ENCODE results near the gene TLE5.
"Not testable (repeated sequence)": the region's sequence is repeated elsewhere in the genome, so short reads cannot be mapped to it uniquely, and the experiment has no call there.

Gene TLE5

DNA sequence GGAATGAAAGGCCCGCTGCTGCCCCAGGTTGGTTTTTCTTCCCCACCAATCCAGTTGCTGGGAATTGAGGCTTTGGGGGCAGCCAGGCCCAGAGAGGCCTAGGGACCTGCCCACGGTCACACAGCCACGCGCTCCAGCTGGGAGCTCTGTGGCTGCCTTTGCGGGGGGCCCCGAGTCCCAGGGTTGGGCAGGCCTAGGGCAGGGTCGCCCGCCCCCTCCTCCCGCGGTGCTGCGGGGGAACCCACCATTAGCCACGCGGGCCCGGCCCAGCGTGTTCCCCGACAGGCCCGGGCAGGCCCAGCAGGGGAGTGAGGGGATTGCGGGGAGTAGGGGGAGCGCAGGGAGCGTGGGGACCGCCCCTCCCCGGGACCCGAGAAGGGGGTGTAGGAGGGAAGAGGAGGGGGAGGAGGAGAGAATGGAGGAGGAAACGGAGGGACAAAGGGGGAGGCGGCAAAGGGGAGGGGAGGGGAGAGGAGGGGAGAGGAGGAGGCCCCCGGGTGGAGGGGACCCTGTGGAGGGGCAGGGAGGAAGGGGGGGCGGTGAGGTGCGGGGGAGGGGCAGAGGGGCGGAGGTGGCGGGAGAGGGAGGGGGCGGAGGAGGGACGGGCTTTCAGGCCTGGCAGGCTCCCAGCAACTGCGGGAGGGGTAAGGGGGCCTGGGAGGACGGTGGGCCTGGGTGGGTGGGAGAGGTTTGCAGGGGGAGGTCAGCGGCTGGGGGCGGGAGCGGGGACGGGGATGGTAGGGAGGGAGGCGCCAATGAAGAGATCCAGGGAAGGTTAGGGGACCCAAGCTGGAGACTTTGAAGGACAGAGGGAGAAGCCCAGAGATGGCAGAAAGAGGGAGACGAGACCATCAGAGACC is 20.3 kb downstream of the TLE5 start:
- DNase-seq, result no peak

DNA sequence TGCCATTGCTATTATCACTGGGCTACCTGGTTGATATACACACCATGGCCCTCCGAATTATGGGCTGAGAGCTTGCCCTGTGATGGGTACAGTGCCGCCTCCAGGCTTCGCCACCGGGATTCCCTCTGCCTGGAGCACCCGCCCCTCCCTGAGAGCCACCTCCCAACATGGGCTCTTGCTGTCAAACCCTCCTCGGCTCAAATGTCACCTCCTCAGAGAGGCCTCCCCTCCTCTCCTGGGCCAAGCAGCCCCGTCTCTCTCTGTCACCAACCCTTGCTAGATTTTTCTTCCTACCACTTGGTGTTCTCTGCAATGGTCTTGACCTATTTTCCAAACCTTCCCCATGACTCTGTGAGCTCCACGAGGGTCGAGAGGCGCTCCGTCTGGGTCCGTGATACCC is 21.0 kb downstream of the TLE5 start:
- DNase-seq, result no peak

DNA sequence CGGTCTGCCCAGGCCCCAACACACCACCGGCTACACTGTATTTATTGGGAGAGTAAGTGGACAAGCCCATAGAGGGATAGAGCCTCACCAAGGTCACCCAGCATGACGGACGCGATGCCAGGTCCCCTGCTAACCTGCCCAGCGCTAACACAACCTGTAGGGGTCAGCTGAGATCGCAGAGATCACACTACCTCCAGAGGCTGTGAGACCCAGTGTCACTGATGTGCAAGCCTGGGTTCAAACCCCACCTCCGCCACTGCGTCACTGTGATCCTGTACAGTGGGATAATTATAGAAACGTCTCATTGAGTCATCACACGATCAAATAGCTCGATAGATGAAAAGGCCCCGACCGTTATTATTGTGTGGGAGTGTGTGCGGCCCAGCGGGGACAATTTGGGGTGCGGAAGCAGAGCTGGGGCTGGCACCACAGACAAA is 22.6 kb downstream of the TLE5 start:
- DNase-seq, result no peak

DNA sequence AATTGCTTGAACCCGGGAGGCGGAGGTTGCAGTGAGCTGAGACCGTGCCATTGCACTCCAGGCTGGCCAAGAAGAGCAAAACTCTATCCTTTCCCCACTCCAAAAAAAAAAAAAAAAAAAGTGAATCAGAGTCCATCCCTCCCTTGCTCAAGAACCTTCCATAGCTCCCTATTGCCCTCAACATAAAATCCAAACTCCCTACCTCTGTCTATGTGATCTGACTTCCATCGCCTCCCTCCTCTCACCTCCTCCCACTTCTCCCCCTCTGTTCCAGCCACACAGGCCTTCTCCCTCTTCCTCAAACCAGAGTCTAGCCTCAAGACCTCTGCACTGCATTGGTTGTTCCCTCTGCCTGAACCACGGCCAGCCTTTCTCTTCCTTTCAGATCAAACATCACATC is 23.2 kb downstream of the TLE5 start:
- DNase-seq, result no peak

DNA sequence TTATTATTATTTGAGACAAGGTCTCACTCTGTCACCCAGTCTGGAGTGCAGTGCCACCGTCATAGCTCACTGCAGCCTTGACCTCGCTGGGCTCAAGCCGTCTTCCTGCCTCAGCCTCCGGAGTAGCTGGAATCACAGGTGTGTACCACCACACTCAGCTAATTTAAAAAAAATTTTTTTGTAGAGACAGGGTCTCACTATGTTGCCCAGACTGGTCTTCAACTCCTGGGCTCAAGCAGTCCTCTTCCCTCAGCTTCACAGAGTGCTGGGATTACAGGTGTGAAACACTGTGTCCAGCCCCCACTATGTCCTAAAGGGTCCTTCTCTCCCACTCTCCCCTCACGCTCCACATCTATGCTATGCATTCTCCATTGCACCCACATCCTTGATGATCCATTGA is 24.1 kb downstream of the TLE5 start:
- no peak for DNase-seq

DNA sequence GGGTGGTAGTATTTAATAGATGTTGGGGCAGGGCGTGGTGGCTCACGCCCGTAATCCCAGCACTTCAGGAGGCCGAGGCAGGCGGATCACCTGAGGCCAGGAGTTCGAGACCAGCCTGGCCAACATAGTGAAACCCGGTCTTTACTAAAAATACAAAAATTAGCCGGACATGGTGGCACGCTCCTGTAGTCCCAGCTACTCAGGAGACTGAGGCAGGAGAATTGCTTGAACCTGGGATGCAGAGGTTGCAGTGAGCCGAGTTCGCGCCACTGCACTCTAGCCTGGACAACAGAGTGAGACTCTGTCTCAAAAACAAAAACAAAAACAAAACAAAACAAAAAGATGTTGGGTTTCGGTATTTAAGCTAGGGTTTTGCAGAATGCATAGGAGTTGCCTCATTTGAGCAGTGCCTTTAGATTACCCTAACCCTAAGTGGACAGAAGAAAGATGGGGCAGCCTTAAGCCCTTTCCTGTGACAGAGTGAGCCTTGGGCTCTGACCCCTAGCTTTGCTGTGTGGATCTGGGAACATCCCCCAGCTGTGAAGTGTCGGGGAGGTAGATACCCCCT is 25.2 kb downstream of the TLE5 start:
- DNase-seq, result not testable (repeated sequence)

DNA sequence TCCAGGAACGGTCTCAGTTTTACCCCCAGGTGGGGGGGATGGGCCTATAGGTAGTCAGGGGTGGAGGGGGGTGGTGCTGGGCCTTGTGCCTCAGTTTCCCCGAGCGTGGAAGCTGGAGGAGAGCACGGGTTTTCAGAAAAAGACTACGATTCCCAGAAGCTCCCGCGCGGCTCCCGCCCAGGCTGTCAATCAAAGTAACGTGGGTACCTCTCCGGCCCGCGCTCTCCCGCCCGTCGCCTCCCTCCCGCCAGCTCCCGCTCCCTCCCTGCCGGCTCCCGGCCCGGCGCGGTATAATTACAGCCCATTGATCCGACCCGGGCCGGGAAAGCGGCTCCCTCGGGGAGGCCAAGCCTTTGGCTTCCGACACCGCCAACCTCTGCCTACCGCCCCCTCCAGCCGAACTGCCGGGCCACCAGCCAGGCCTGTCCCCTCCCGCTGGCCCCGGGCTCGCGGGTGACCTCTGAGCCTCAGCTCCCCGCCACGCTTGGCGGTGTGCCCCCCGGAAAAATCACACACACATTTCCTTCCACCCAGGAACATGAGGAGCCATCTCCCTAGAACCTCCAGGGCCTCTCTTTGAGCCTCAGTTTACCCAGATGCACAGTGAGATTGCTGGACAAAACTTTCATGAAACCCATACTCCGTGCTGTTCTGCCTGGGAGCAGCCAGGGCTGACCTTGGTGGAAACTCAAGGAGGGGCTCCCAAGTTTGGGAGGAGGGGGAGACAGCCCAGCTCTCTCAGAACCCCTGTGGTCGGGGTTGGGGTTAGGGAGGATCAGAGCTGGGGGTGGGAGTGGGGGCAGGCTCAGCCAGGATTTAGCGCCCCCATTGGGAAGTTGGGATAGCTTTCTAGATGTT is 25.9 kb downstream of the TLE5 start:
- peak; percentile 96 for DNase-seq

DNA sequence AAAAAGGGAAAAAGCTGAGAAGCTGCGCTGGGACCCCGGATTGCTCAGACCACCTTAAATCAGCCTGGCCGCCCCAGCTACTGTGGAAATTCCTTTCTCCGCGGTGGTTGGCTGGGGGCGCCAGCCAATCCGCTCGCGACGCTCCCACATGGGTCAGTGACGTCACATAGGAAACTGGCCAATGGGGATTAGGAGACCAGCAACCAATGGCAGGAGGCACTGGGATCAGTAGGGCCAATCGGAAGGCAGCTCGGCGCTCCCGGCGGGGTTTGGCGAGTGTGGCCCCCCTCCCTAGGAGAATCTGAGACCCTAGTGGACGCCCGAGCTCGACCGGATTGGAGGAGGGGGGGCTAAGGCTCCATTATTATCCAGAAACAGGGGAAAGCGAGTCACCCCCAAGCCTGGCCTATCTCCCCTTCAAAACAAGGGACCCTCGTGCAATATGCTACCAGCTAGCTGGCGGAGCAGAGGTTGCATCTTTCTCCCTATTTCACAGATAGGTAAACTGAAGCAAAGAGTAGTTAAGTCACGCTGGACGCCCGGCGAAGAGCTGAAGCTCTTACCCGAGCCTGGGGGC is 26.7 kb downstream of the TLE5 start:
- peak; percentile 99 for DNase-seq

DNA sequence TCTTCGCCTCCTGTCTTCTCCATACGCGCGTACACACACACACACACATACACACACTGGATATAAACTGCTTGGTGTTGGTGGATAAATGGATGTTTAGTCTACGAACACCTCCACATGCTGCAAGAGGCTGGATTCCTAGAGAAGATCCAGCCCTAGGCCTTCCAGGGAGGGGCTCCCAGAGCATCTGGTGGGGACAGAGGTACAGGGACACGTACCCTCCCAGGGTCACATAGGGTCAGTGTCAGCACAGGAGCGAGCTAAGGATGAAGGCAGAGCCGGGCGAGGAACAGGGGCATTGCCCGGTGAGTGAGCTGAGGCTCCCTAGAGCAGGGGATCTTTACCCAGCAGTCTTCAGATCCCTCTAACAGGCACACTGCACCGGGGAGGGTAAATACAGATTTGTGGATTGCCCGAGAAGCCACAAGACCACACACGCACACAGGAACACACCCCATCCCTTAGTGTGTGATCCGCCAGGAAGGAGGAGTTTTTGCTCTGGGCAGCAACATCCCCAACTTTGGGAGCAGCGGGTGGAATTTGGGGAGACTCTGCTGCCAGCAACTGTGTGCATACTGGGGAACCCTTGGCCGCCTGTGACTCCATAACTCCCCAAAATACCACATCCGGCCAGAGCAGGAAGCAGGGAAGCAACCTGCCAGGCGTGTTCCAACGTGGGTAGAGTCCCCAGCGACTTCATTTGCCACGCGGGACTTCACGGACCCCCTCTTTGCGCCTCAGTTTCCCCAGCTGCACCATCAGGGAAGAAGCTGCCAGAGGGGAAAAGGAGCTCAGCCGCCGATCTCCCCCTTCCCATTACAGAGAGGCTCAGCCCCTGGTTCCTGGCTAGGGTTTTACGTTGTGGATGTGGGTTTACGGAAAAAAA is 27.4 kb downstream of the TLE5 start:
- peak; percentile 65 for DNase-seq

DNA sequence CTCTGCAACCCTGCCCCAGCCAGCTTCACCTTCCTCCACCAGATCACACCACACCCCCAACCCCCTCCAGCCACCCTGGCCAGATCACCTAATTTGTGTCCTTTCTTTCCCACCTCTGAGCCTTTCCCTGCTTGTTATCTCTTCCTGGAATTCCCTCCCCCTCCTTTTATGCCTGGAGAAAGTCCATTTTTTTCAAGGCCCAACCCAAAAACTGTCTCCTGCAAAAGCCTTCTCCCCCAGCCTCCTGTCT is 28.0 kb downstream of the TLE5 start:
- DNase-seq, result peak; percentile 67

DNA sequence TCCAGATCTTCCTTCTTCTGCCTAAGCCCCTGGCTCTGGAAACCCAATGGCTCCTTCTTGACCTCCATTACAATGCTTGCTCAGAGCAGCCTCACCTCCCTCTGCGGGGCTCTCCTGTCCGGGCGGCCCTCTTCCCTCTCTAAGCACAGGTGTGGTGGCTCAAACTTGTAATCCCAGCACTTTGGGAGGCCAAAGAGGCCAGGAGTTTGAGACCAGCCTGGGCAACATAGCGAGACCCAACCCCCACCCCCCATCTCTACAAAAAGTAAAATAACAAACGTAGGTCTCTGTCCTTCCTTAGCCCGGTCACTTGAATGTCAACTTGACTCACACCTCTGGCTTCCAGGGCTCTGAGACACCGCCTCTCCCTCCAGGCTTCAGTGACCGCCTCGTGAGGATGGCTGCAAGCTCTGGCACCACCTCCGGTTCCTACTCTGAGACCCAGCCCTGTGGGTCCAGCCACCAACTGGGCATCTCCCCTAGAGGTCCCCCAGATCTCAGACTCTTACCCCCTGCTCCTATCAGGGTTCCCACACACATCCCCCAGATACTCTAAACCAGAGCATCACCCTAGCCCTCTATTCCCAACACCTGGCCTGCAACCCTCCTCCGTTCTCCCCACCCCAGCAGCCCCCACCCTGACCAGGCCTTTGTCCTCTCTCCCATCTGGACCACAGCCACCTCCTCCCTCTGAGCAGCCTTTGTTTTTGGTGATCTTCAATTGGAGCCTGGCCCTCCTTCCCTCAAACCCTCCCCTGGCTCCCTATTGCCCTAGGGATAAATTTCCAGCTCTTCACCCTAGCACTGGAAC is 28.5 kb downstream of the TLE5 start:
- DNase-seq, result no peak

DNA sequence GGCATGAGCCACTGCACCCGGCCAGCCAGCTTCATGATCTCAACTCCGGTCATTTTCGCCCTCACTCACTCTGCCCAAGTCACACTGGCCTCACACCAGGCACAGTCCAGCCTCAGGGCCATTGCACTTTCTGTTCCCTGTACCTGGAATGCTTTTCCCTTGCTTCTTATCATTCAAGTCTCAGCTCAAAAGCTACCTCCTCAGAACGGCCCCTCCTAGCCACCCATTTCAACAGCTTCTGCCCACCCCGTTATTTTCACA is 30.8 kb downstream of the TLE5 start:
- no peak for DNase-seq

DNA sequence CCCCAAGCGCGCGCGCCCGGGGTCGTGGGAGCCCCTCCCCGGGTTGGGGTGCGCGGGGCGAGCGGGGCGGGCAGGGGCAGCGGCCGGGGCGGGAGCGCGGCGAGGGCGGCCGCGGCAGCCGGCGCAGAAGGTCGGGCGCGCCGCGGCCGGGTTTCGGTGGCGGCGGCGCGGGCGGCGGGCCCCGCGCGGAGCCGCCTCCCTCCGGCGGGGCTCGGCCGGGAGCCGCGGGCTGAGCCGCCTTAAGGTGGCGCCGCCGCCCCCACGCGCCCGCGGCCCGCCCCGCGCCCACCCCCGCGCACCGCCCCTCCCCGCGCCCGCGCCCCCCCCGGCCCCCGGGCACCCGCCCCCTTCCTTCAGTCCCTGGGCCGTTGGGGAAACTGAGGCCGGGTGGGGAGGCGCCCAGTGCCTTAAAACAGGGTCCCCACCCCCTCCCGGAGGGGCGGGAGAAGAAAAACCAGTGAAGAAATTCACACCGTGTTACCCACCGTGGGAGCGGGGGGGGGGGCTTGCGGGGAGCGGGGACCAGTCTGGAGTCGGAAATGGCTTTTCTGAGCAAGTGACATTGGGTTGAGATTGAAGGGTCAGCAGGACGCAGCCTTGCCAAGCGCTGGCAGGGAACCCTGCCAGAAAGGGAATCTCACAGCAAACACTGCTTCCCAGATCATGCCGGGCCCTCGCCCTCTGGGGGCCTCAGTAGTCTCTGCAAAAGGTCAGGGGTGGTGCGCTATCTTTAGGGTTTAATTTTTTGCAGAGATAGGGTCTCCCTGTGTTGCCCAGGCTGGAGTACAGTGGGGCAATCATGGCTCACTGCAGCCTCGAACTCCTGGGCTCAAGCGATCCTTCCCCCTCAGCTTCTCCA is 33.0 kb downstream of the TLE5 start, which contains the start of gene TLE2:
Gene TLE2, minus strand, starts transcription at position 216 of the 859 bp plus-strand sequence. CDS start 376 bp downstream, outside the sequence.
- DNase-seq, result no peak

DNA sequence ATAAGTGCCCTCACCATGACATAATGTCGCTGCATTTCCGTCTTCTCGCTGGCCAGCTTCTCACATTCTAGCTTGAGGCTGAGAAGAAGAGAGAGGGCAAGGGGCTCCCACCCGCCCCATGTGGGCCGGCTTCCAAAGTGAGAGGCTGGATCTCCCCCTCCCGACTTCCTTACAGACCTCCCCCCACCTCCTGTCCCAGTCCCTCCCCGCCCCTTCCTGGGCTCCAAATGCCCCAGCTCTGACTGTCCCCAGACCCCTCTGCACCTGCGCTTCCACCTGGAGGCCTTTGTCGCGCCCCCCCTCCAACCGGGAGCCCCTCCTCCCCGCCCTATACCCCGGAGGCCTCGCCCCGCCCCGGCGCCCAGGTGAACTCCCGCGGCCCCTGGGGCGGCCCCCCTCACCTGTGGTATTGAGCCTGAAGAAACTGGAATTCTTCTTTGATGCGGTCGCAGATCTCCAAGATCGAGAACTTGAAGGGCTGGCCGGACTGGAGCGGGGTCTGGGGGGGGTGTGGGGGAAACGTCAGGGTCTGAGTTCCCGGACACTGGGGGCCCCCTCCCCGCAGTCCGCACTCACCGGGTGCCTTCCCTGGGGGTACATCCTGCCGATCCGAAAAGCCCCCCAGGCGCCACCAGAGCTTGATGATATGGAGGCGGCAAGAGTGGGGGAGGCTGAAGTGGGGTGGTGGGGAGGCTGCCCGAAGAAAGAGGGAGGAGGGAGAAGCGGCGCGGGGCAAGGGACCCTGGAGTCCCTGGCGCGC is 33.8 kb downstream of the TLE5 start:
- no peak for DNase-seq

DNA sequence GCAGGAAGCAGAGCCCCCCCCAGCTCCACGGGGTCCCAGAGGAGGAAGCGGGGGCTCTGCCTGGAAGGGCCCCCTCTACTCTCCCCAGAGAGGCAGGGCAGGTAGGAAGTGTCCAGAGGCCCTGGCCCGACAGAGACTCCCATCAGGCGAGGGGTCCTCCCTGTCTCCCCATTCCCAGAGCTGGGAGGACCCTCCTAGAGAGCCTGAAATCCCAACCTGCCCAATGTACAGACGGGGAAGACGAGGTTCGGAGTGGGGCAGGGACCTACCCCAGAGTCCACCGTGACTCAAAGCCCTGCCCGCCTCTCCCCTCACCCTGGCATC is 34.4 kb downstream of the TLE5 start:
- no peak for DNase-seq

DNA sequence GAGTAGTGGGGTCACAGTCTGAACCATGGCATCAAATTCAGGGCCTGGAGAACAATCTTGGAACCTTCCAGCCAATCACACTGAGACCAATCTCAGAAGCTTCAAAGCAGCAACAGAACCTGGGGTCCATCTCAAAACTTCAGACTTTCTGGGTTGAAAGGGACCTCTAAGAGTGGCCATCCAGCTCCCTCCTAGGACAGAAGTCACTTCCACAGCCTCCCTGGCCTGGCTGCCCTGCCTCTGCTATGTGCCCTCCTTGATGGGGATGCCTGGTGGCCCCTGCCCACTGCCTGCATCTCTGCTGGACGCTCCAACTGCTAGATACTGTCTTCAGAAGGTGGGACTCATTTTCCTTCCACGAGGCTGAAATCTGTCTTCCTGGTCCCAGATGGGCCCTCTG is 35.0 kb downstream of the TLE5 start:
- no peak for DNase-seq

DNA sequence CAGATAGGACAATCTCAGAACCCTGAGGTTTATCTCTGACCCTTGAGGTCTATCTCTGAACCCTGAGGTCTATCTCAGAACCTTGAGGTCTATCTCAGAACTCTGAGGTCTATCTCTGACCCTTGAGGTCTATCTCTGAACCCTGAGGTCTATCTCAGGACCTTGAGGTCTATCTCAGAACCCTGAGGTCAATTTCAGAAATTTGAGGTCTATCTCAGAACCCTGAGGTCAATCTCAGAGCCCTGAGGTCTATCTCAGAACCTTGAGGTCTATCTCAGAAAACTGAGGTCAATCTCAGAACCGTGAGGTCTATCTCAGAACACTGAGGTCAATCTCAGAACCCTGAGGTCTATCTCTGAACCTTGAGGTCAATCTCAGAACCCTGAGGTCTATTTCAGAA is 35.5 kb downstream of the TLE5 start:
- no peak for DNase-seq

DNA sequence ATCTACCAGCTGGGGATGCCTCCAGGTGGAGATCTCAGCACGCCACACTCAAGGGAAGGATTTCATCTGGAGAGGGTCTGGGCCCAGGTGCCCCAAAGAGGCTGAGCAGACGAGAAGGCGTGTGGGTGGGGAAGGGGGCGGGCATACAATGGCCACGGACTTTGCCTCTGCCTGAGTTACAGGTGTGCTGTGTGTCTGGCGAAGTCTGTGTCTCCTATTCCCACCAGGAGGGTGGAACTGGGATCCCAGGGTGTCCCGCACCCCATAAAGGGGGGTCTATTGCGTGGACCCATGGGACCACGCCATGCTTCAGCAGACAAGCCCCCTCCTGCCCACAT is 36.8 kb downstream of the TLE5 start:
- DNase-seq, result no peak

DNA sequence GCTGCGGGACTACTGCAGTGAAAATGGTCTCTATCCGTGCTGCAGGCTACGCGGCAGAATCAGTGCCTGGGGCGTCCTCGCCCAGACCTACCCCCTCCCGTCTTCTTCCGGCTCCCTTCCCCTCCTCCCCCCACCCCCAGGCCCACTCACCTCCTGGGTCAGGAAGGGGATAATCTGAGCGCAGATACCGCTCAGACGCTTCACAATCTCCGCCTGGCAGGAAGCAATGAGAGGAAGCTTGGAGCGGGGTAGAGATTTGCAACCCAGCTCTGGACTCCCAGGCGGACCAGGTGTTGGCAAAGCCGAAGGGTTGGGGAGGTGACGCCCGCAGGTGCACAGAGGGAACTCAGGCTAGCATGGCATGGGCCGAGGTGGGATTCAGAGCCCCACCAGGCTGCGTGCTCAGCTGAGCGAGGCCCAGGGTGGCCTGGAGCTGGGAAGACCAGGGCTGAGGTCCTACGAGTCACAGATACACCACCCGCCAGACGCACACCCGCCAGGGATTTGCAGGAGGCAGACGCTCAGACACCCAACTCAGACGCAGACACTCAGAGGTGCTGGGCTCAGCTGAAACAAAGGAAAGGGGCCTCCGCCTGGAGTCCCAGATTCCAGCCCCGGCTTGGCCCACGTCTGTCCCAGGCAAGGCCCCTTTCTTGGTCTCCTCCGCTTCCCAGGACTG is 37.3 kb downstream of the TLE5 start:
- peak; percentile 86 for DNase-seq

DNA sequence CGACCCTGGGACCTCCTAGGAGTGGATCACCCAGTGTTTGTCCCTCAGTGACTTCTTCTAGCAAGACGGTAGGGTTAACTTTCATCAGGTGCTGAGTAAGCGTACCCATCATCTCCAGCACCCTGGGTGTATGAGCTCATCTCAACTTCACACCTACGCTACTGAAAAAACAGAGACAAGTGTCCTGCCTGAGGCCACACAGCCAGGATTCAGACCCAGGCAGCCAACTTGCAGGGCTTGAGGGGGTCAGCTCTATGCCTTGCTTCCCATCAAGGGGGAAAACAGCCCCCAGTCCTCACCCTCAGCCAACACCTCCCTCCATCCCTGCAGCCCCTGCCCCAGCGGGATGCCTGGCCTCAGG is 37.8 kb downstream of the TLE5 start:
- DNase-seq, result no peak
